Measurements from ENCODE around the gene STK17A.

DNA sequence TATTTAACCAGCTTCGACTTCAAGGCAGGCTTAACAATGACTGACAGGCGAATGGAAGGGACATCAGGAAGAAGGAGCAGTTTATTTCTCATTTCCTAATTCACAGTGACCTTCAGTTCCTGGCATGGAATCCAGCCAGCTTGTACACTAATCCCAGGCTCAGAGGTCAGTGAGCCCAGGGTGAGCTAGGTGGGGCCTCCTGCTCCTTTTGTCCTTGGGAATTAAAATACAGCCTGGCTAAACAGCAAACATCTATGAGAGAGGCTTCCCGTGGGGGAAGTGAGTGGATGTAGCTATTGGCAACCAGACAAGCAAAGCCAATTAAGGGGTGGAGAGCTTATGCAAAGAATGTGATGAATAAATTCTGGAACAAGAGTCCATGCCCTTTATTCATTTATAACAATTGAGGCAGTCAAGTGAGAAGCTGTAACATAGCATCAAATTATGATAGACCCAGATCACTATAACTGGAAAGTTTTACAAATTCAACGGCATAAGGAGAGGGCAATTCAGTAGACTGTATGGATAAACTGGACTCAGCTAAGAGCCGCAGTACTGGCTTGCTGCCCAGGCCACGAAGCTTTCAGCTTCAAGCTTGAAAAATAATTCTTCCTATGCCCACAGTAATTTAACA is 57.1 kb downstream of the STK17A start:
- TF ChIP-seq EP300 (IDR thresholded peaks at IDR 0.05) (no peak), POLR2A (IDR thresholded peaks at IDR 0.05) (no peak)
- TF ChIP-seq, protein P1, sequence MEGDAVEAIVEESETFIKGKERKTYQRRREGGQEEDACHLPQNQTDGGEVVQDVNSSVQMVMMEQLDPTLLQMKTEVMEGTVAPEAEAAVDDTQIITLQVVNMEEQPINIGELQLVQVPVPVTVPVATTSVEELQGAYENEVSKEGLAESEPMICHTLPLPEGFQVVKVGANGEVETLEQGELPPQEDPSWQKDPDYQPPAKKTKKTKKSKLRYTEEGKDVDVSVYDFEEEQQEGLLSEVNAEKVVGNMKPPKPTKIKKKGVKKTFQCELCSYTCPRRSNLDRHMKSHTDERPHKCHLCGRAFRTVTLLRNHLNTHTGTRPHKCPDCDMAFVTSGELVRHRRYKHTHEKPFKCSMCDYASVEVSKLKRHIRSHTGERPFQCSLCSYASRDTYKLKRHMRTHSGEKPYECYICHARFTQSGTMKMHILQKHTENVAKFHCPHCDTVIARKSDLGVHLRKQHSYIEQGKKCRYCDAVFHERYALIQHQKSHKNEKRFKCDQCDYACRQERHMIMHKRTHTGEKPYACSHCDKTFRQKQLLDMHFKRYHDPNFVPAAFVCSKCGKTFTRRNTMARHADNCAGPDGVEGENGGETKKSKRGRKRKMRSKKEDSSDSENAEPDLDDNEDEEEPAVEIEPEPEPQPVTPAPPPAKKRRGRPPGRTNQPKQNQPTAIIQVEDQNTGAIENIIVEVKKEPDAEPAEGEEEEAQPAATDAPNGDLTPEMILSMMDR (IDR thresholded peaks at IDR 0.05): no peak

Data from ovary (tissue), 3 donors.